Measurements from ENCODE around the gene LSM14A. TPM values are rescaled to one million over a fixed set of nuclear protein-coding genes. Genes with fewer than 3 reads are reported as not detected.

LSM14A gene
- total RNA-seq, result 37.6 and 55.4 TPM in 2 replicates

GRCh38 chr19:34171877-34172660 lies at the start of gene LSM14A:
Gene LSM14A (plus strand): TSS chr19:34172504. CDS start chr19:34172643, 139 bp downstream.

GRCh38 chr19:34254046-34254697 lies 81.9 kb downstream of the LSM14A start, which contains the start of gene GARRE1:
Gene GARRE1 (plus strand): TSS chr19:34254554. CDS start chr19:34300474, 45,920 bp downstream.

Other genes with a start within 250 kb of the LSM14A start
- 8.0 and 9.5 TPM in 2 replicates for gene GARRE1, start 82.0 kb downstream of the LSM14A start, total RNA-seq
- 290 and 331 TPM in 2 replicates for gene GPI, start 192.7 kb downstream of the LSM14A start, total RNA-seq
- gene PDCD2L, start 231.9 kb downstream of the LSM14A start, total RNA-seq, result 3.1 and 5.3 TPM in 2 replicates

All from cardiac ventricle fibroblast (primary cell).